Upper lobe of left lung (tissue), 4 donors: ENCODE data around the gene FBXO10.

Experiments
- CTCF ChIP-seq, 6 experiments: fragments of 450-650 bp in 4 of 6; fragments of 200-600 bp in 2 of 6; sonication (generic) in 2 of 6; IDR thresholded peaks; one replicate each; pipeline ENCODE4 v1.5.1; 2016 to 2019; ENCODE audit warnings: antibody characterized with exemption in 6 of 6
- EP300 ChIP-seq, 4 donors: sonication (generic); formaldehyde crosslinking; IDR thresholded peaks; one replicate each; pipeline ENCODE4 v1.5.1; 2017; ENCODE audit warnings: antibody characterized with exemption in 4 of 4, control low read depth in 2 of 4
- POLR2A ChIP-seq, 4 donors: fragments of 450-650 bp; IDR thresholded peaks; one replicate each; pipeline ENCODE4 v1.5.1; 2016 to 2017; ENCODE audit warnings: antibody characterized with exemption in 4 of 4, mild to moderate bottlenecking in 2 of 4
- POLR2AphosphoS5 ChIP-seq, 2 donors: sonication (generic); formaldehyde crosslinking; IDR thresholded peaks; one replicate each; pipeline ENCODE4 v1.5.1; 2017; ENCODE audit warnings: antibody characterized with exemption in 2 of 2

GRCh38 chr9:37491939-37492338 lies 84.2 kb downstream of the FBXO10 start:
- no peak for TF ChIP-seq CTCF (IDR thresholded peaks at IDR 0.05)
- no peak for TF ChIP-seq POLR2A (IDR thresholded peaks at IDR 0.05)
- no peak for TF ChIP-seq POLR2AphosphoS5 (IDR thresholded peaks at IDR 0.05)
- TF ChIP-seq EP300 (IDR thresholded peaks at IDR 0.05) = no peak
